ENCODE measurements around the gene HDDC2. TPM values are rescaled to one million over a fixed set of nuclear protein-coding genes. Genes with fewer than 3 reads are reported as not detected.

HDDC2 gene
- total and polyA plus RNA-seq, 5 donors from 2014 or later, result 28.9 to 92.6 (median 87.5) TPM

GRCh38 chr6:125268765-125269164 lies 33.0 kb downstream of the HDDC2 start:
- Mint-ChIP-seq H3K36me3 (peaks cover 29% of the 10 kb centered on the region), H3K27me3 (no peaks in the 10 kb centered on the region), H3K27ac (no peak overlapping the region), H3K9me3 (peaks cover 0 to 1% (median 0%) of the 10 kb centered on the region in 7 donors), H3K4me1 (no peaks in the 10 kb centered on the region), H3K4me3 (no peak overlapping the region)
- no peaks in the 10 kb centered on the region for H3K27me3 ChIP-seq (ENCODE audit: control insufficient read depth, insufficient read depth, low read length)
- H3K4me3 ChIP-seq (ENCODE audit: low read depth, low read length), result no peak overlapping the region
- DNase-seq (no peak), ATAC-seq (ENCODE audit: low read depth in 2 of 2) (no peak)
- no peaks in the 10 kb centered on the region for H3K9me3 ChIP-seq (ENCODE audit: control insufficient read depth in 2 of 2, low read length in 2 of 2)
- peaks cover 10% of the 10 kb centered on the region for H3K36me3 ChIP-seq (ENCODE audit: control insufficient read depth, insufficient read depth, low read length)
- H3K27ac ChIP-seq (ENCODE audit: insufficient read depth, low read length, poor library complexity, severe bottlenecking), result no peak overlapping the region
- H3K4me1 ChIP-seq (ENCODE audit: control insufficient read depth, insufficient read depth, low read length, poor library complexity, severe bottlenecking), result no peaks in the 10 kb centered on the region

- H3K9me3 ChIP-seq (ENCODE audit: control insufficient read depth in 2 of 2, low read length in 2 of 2), result no peaks in the 10 kb centered on the region
- DNase-seq (no peak), ATAC-seq (ENCODE audit: low read depth in 2 of 2) (no peak)
- H3K27me3 ChIP-seq (ENCODE audit: control insufficient read depth, insufficient read depth, low read length), result no peaks in the 10 kb centered on the region
- H3K36me3 ChIP-seq (ENCODE audit: control insufficient read depth, insufficient read depth, low read length), result peaks cover 8% of the 10 kb centered on the region
- no peak overlapping the region for H3K4me3 ChIP-seq (ENCODE audit: low read depth, low read length)
- H3K27me3 Mint-ChIP-seq, result no peaks in the 10 kb centered on the region
- H3K9me3 Mint-ChIP-seq, result peaks cover 0 to 1% (median 0%) of the 10 kb centered on the region in 7 donors
- no peak overlapping the region for H3K27ac ChIP-seq (ENCODE audit: insufficient read depth, low read length, poor library complexity, severe bottlenecking)
- no peaks in the 10 kb centered on the region for H3K4me1 ChIP-seq (ENCODE audit: control insufficient read depth, insufficient read depth, low read length, poor library complexity, severe bottlenecking)
- peaks cover 23% of the 10 kb centered on the region for H3K36me3 Mint-ChIP-seq
- no peak overlapping the region for H3K27ac Mint-ChIP-seq
- no peaks in the 10 kb centered on the region for H3K4me1 Mint-ChIP-seq
- H3K4me3 Mint-ChIP-seq, result no peak overlapping the region
These were observed 33.8 kb downstream of the HDDC2 start for GRCh38 chr6:125267806-125268523.

GRCh38 chr6:125264476-125264875 lies 37.3 kb downstream of the HDDC2 start:
- Histone ChIP-seq H3K27me3 (ENCODE audit: control insufficient read depth, insufficient read depth, low read length) (no peaks in the 10 kb centered on the region), H3K36me3 (ENCODE audit: control insufficient read depth, insufficient read depth, low read length) (no peaks in the 10 kb centered on the region), H3K4me1 (ENCODE audit: control insufficient read depth, insufficient read depth, low read length, poor library complexity, severe bottlenecking) (no peaks in the 10 kb centered on the region), H3K9me3 (ENCODE audit: control insufficient read depth in 2 of 2, low read length in 2 of 2) (no peaks in the 10 kb centered on the region), H3K27ac (ENCODE audit: insufficient read depth, low read length, poor library complexity, severe bottlenecking) (no peak overlapping the region), H3K4me3 (ENCODE audit: low read depth, low read length) (no peak overlapping the region)
- Mint-ChIP-seq H3K27me3 (peaks cover 5% of the 10 kb centered on the region), H3K9me3 (no peaks in the 10 kb centered on the region), H3K4me1 (no peaks in the 10 kb centered on the region), H3K4me3 (no peak overlapping the region), H3K36me3 (no peaks in the 10 kb centered on the region), H3K27ac (no peak overlapping the region)
- DNase-seq (no peak), ATAC-seq (ENCODE audit: low read depth in 2 of 2) (no peak)

GRCh38 chr6:125262016-125263013 lies 39.5 kb downstream of the HDDC2 start:
- Histone ChIP-seq H3K4me1 (ENCODE audit: control insufficient read depth, insufficient read depth, low read length, poor library complexity, severe bottlenecking) (no peaks in the 10 kb centered on the region), H3K27me3 (ENCODE audit: control insufficient read depth, insufficient read depth, low read length) (no peaks in the 10 kb centered on the region), H3K4me3 (ENCODE audit: low read depth, low read length) (no peak overlapping the region), H3K27ac (ENCODE audit: insufficient read depth, low read length, poor library complexity, severe bottlenecking) (no peak overlapping the region), H3K36me3 (ENCODE audit: control insufficient read depth, insufficient read depth, low read length) (no peaks in the 10 kb centered on the region), H3K9me3 (ENCODE audit: control insufficient read depth in 2 of 2, low read length in 2 of 2) (no peaks in the 10 kb centered on the region)
- Mint-ChIP-seq H3K27ac (no peak overlapping the region), H3K27me3 (peaks cover 5% of the 10 kb centered on the region), H3K9me3 (no peaks in the 10 kb centered on the region), H3K4me1 (no peaks in the 10 kb centered on the region), H3K4me3 (no peak overlapping the region), H3K36me3 (no peaks in the 10 kb centered on the region)
- DNase-seq, result no peak
- no peak for ATAC-seq (ENCODE audit: low read depth in 2 of 2)

GRCh38 chr6:125259354-125259736 lies 42.4 kb downstream of the HDDC2 start:
- ATAC-seq (ENCODE audit: low read depth in 2 of 2), result no peak
- peaks cover 5% of the 10 kb centered on the region for H3K27me3 Mint-ChIP-seq

GRCh38 chr6:125258651-125259353 lies 43.0 kb downstream of the HDDC2 start:
- Mint-ChIP-seq H3K4me3 (no peak overlapping the region), H3K9me3 (no peaks in the 10 kb centered on the region)
- no peaks in the 10 kb centered on the region for H3K4me1 ChIP-seq (ENCODE audit: control insufficient read depth, insufficient read depth, low read length, poor library complexity, severe bottlenecking)

More at GRCh38 chr6:125259354-125259736, 42.4 kb downstream of the HDDC2 start:
- Histone ChIP-seq H3K36me3 (ENCODE audit: control insufficient read depth, insufficient read depth, low read length) (no peaks in the 10 kb centered on the region), H3K4me1 (ENCODE audit: control insufficient read depth, insufficient read depth, low read length, poor library complexity, severe bottlenecking) (no peaks in the 10 kb centered on the region), H3K27me3 (ENCODE audit: control insufficient read depth, insufficient read depth, low read length) (no peaks in the 10 kb centered on the region), H3K4me3 (ENCODE audit: low read depth, low read length) (no peak overlapping the region), H3K27ac (ENCODE audit: insufficient read depth, low read length, poor library complexity, severe bottlenecking) (no peak overlapping the region), H3K9me3 (ENCODE audit: control insufficient read depth in 2 of 2, low read length in 2 of 2) (no peaks in the 10 kb centered on the region)
- Mint-ChIP-seq H3K36me3 (no peaks in the 10 kb centered on the region), H3K27ac (no peak overlapping the region), H3K4me3 (no peak overlapping the region), H3K9me3 (no peaks in the 10 kb centered on the region), H3K4me1 (no peaks in the 10 kb centered on the region)
- no peak for DNase-seq

GRCh38 chr6:125257351-125257750 lies 44.4 kb downstream of the HDDC2 start:
- Histone ChIP-seq H3K4me1 (ENCODE audit: control insufficient read depth, insufficient read depth, low read length, poor library complexity, severe bottlenecking) (no peaks in the 10 kb centered on the region), H3K4me3 (ENCODE audit: low read depth, low read length) (no peak overlapping the region), H3K27me3 (ENCODE audit: control insufficient read depth, insufficient read depth, low read length) (peaks cover 4% of the 10 kb centered on the region), H3K36me3 (ENCODE audit: control insufficient read depth, insufficient read depth, low read length) (no peaks in the 10 kb centered on the region), H3K9me3 (ENCODE audit: control insufficient read depth in 2 of 2, low read length in 2 of 2) (no peaks in the 10 kb centered on the region), H3K27ac (ENCODE audit: insufficient read depth, low read length, poor library complexity, severe bottlenecking) (no peak overlapping the region)
- Mint-ChIP-seq H3K27me3 (peaks cover 5% of the 10 kb centered on the region), H3K4me1 (peaks cover 0 to 3% (median 0%) of the 10 kb centered on the region in 4 donors), H3K27ac (no peak overlapping the region), H3K4me3 (no peak overlapping the region), H3K9me3 (no peaks in the 10 kb centered on the region), H3K36me3 (no peaks in the 10 kb centered on the region)
- ATAC-seq (ENCODE audit: low read depth in 2 of 2) (no peak), DNase-seq (no peak)

More at GRCh38 chr6:125258651-125259353, 43.0 kb downstream of the HDDC2 start:
- no peaks in the 10 kb centered on the region for H3K36me3 ChIP-seq (ENCODE audit: control insufficient read depth, insufficient read depth, low read length)
- H3K27ac ChIP-seq (ENCODE audit: insufficient read depth, low read length, poor library complexity, severe bottlenecking), result no peak overlapping the region
- Mint-ChIP-seq H3K27me3 (peaks cover 5% of the 10 kb centered on the region), H3K27ac (no peak overlapping the region), H3K36me3 (no peaks in the 10 kb centered on the region), H3K4me1 (no peaks in the 10 kb centered on the region)
- DNase-seq, result no peak
- H3K27me3 ChIP-seq (ENCODE audit: control insufficient read depth, insufficient read depth, low read length), result no peaks in the 10 kb centered on the region
- no peaks in the 10 kb centered on the region for H3K9me3 ChIP-seq (ENCODE audit: control insufficient read depth in 2 of 2, low read length in 2 of 2)
- H3K4me3 ChIP-seq (ENCODE audit: low read depth, low read length), result no peak overlapping the region
- no peak for ATAC-seq (ENCODE audit: low read depth in 2 of 2)
